GM19397 (cell line): ENCODE measurements around the gene WFDC5.

Experiments
- ATAC-seq: cut with Tn5 transposase; IDR thresholded peaks from one replicate; pipeline ENCODE4 v1.9.1; 2021; ENCODE audit warnings: mild to moderate bottlenecking, moderate library complexity; ENCODE audit not compliant: unreplicated experiment

The WFDC5 gene

GRCh38 chr20:45115829-45116228, 855 bp upstream of the WFDC5 start:
- no peak for ATAC-seq

- ATAC-seq: no peak
Observed at GRCh38 chr20:45115386-45115774, 406 bp upstream of the WFDC5 start.

- no peak for ATAC-seq
Observed at GRCh38 chr20:45113865-45114264, 1.1 kb downstream of the WFDC5 start.

DNA sequence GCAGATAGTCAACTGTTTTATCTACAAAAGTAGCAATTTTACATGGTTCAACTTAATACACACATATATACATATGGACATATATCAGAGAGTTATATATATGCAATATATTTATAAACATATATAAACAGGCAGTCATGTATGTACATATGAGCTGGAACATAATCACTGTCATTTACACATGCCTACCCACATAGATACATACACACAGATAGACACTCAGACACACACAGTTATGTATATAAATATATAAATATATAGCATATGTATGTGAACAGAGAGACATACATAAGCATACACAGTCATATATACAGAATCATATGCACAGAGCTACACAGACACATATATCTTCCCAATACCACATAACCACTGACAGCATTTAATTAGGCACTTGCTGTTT, 2.2 kb downstream of the WFDC5 start:
- ATAC-seq: no peak

DNA sequence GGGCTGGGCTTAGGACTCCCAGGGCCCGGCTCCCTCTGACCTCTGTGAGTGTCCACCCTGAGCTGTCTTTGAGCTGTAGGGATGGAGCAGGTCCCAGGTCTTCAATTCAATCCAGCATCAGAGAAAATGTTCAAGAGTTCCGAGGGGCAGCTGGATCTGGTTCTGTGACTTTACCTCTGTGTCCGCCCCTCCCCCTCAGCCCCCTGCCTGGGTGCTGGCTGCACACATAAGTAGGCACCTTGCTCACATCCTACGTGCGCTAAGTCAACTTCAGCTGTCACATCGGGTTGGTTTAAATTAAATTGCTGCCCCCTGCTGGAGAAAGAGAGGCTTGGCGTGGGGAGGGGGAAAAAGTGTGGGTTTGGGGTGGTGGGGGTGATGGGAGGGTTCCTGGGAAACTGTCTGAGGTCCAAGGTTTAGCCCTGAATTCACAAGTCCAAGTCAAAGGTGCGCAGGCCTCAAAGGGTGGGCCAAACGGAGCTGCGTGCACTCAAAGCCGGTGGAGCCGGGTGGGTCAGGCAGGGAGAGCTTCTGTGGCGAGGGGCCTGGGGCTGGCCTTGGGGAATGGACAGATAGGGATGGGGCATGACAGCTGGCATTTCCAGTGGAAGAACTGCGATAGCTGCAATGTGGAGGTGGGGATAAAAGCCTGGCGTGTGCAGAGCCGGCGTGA, 3.0 kb downstream of the WFDC5 start:
- no peak for ATAC-seq

DNA sequence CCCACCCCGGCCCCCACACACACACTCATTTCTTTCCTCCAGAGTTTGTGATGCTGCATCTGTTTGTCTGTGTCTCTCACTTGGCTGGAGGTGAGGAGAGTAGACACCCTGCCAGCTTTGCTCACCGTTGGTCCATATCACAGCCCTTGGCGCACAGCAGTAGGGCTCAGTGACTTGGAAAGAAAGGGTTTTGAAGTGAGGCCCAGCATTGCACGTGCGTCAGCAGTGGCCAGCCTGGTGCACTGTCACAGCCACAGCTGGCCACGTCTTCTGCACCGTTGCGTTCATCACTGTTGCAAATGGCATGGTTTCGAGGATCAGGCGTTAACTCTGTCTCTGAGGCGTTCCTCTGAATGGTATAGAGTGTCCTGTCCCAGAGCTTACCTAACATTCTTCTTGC, 3.7 kb downstream of the WFDC5 start:
- no peak for ATAC-seq

GRCh38 chr20:45110301-45110700, 4.7 kb downstream of the WFDC5 start:
- ATAC-seq: no peak

- ATAC-seq: no peak
Observed at GRCh38 chr20:45109634-45110033, 5.3 kb downstream of the WFDC5 start.

DNA sequence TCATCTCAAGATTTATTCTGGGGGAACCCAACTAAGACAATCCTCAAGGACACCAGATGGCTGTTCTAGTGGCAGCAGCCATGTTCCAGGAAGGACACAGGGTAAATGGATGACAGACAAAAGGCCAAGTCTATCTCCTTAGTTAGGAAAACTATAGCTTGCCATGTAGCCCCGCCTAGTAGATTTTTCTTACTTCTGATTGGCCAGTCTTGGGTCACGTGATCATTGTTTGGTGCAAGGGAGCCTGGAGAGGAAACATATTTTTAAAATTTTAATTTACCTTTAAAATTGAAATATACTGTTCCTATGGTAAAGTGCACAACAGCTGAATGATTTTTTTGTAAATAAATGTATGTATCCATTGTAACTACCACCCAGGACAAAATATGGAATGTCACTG, 9.7 kb downstream of the WFDC5 start:
- no peak for ATAC-seq

- no peak for ATAC-seq
Observed at GRCh38 chr20:45104786-45105185, 10.2 kb downstream of the WFDC5 start.

- no peak for ATAC-seq
Observed at GRCh38 chr20:45103072-45103471, 11.9 kb downstream of the WFDC5 start.

DNA sequence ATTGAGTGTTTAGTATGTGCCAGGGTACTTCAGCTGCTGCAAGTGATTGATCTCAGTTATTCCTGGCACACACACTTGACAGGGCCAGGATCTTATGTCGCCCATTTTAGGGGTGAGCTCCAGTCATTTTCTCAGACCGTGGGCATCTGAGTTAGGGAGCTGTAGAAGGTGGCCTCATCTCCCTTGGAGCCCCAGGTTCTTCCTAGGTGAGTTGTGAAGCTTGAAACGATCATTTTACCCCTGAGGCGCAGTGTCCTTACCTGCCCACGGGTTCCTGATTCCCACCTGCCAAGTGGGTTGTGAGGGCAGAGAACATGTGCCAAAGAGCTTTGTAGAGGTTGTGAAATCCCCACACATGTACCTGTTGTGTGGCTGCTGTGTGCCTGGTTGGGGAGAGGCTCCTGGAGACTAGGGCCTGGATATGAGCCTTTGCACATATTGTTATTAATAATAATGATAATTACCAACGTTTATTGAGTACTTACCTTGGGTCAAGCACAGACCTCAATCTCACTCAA, 13.6 kb downstream of the WFDC5 start:
- ATAC-seq: no peak

GRCh38 chr20:45100563-45101245, 14.3 kb downstream of the WFDC5 start, which contains the start of gene KCNS1:
TSS of gene KCNS1 (minus strand) at chr20:45101127. CDS start at chr20:45099236, 1,891 bp downstream.
- no peak for ATAC-seq

- ATAC-seq: no peak
Observed at GRCh38 chr20:45098103-45098773, 16.7 kb downstream of the WFDC5 start.

GRCh38 chr20:45097485-45098102, 17.4 kb downstream of the WFDC5 start:
- ATAC-seq: no peak

DNA sequence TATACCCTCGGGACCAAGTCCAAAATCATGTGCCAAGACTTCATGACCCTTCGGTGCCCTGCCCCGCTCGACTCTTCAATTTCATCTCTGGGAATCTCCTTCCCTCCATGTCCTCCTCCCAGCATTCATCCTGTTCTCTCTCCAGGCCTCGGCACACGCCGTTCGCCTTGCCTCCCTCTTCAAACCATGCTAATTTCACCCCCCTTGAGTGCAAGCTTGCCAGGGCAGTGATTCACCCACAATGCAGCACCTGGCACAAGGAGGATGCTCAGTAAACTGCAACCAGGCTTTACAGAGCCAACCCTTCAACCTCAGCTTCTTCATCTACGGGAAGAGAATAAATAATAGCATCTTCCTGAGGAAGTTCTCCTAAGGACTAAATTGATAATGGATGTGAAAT, 18.2 kb downstream of the WFDC5 start:
- ATAC-seq: no peak

DNA sequence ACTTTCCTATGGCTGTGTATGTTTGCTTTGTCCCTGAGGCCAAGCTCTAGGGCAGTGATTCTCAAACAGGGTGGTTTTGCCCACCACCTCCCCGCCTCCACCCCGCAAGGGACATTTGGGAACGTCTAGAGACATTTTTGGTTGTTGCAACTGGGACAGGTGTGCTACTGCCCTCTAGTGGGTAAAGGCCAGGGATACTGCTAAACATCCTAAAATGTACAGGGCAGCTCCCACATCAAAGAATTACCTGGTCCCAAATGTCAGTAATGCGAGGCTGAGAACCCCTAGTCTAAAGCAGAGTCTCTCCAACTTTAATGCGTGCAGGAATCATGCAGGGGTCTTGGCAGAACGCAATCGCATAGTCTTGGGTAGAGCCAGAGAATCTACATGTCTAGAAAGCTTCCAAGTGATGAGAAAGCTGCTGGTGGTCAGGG, 19.2 kb downstream of the WFDC5 start:
- no peak for ATAC-seq

DNA sequence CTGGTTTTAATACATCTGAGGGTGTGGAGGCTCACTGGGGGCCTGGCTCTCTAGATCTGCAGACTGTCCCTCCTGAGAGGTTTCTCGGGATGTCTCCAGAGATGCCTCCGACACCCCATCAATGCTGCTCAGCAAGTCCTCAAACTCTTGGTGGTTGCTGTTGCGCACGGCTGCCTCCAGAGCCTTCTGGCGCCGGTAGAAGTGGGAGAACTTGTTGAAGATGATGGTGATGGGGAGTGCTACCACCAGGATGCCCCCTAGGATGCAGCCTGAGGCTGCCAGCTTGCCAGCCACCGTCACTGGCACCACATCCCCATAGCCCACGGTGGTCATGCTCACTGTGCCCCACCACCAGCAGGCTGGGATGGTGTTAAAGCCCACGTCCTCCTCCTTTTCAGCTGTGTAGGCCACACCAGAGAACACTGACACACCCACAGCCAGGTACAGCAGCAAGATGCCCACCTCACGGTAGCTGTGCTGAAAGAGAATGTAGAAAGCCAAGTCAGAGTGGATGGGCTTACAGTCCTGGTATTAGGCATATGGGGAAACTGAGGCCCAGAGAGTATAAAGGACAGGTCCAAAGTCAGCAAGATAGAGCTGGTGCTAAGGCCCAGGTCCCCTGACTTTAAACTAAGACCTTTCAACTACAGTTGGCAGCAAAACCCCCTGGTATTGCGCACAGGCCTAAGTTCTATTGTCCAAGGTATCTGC, 20.0 kb downstream of the WFDC5 start:
- no peak for ATAC-seq

GRCh38 chr20:45094201-45094600, 20.8 kb downstream of the WFDC5 start:
- no peak for ATAC-seq

GRCh38 chr20:45092898-45093297, 22.1 kb downstream of the WFDC5 start:
- ATAC-seq: no peak

DNA sequence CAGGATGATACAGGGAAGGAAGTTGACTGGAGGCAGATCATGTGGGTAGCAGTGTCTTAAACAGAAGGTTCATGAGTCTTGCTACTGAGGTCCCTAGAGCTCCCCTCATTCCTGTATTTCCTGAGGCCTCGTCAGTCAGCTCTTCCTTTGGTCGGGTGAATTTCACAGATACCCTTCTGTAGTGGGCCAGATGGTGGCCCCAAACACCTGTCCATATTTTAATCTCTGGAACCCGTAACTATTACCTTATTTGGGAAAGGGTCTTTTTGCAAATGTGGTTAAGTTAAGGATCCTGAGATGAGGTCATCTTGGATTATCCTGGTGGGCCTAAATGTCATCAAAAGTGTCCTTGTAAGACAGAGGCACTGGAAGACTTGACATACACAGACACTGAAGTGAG, 23.6 kb downstream of the WFDC5 start:
- no peak for ATAC-seq
